ENCODE results near the gene TRIM38.
"Not testable (repeated sequence)": the region's sequence is repeated elsewhere in the genome, so short reads cannot be mapped to it uniquely, and the experiment has no call there.

The TRIM38 gene

DNA sequence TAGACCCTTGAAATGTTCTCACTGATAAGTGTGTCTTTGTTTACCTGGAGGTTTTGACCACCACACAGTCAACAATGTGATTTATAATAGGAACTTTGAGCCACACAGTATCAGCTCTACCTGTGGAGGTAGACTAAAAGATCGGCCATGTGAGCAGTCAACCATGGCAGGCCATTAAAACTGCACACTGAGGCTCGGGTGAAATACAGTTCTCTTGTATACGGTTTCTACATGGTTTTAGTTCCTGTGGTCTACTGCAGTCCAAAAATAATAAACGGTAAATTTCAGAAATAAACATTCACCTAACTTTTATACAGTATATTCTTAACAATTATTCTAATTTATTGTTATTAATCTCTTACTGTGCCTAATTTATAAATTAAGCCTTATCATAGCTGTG is 47.2 kb downstream of the TRIM38 start:
- Histone ChIP-seq H3K4me1 (ENCODE audit: insufficient read depth, low read length) (no peaks in the 10 kb centered on the region), H3K4me3 (ENCODE audit: low read length) (no peak overlapping the region), H2AFZ (ENCODE audit: low read depth, low read length) (no peak overlapping the region), H3K9me3 (ENCODE audit: low read length) (no peaks in the 10 kb centered on the region), H3K36me3 (ENCODE audit: insufficient read depth, low read length) (no peaks in the 10 kb centered on the region), H3K27me3 (ENCODE audit: insufficient read depth, low read length) (no peaks in the 10 kb centered on the region)

DNA sequence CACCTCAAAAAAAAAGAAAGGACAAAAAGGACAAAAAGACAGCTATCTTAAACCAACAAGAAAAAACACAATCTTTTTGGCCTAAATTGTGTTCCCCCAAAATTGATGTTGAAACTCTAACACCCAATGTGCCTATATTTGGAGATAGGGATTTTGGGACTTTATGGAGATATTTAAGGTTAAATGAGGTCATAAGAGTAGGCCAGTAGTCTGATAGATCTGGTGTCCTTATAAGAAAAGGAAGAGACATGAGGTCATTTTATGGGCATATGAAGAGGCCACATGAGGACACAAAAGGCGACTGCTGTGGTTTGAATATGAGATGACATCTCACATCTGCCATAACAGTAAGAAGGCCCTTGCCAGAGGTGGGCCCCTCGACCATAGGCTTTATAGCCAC is 49.5 kb downstream of the TRIM38 start:
- Histone ChIP-seq H3K9me3 (ENCODE audit: low read length) (no peaks in the 10 kb centered on the region), H3K36me3 (ENCODE audit: insufficient read depth, low read length) (no peaks in the 10 kb centered on the region), H3K27me3 (ENCODE audit: insufficient read depth, low read length) (no peaks in the 10 kb centered on the region), H3K4me1 (ENCODE audit: insufficient read depth, low read length) (no peaks in the 10 kb centered on the region), H3K4me3 (ENCODE audit: low read length) (no peak overlapping the region), H2AFZ (ENCODE audit: low read depth, low read length) (no peak overlapping the region)

DNA sequence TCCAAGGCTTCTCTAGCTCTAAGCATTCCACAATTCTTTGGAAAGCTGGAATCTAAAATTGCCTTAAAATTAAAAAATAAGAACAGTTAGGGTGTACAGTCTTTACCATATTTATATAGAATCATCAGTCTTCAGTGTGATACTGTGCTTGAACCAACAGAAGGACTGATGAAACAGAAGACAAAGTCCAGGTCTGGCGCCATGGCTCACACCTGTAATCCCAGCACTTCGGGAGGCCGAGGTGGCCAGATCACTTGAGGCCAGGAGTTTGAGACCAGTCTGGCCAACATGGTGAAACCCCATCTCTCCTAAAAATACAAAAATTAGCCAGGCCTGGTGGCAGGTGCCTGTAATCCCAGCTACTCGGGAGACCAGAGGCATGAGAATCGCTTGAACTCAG is 51.8 kb downstream of the TRIM38 start:
- not testable (repeated sequence) for H3K9me3 ChIP-seq (ENCODE audit: low read length); H3K4me1 ChIP-seq (ENCODE audit: insufficient read depth, low read length); H3K4me3 ChIP-seq (ENCODE audit: low read length)

DNA sequence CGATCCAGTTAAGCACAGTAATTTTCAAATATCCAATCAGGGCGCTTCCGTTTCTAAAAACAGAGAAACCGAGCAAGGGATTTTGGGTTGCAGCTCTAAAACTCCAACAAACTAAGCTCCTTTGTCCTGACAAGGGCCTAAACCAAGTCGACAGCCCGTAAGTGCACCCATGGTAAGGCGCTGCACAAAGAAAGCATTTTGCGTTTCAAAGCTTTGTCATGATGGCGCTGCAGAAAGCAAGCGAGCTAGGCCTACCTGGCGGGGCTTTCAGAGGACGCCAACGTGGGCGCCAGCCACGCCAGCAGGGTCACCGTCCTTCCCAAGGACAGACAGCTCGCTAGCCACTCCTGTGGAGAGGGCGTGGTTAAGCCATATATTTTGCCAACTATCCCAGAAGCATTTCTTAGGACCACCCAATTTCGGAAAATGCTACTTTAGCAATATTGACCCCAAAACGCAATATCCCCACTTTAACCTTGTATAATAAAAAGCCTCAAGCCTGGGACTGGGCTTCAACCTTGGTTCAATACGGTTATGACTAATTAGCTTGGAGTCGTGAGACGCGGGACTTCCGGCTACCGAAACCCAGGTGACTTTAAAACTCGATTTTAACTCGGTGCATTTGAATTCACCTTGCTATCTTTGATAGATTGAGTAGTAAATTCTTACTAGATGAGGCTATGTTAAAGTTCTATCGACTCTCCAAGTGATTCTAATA is 53.8 kb downstream of the TRIM38 start:
- Histone ChIP-seq H3K9me3 (ENCODE audit: low read length) (no peaks in the 10 kb centered on the region), H2AFZ (ENCODE audit: low read depth, low read length) (no peak overlapping the region), H3K27me3 (ENCODE audit: insufficient read depth, low read length) (no peaks in the 10 kb centered on the region), H3K4me1 (ENCODE audit: insufficient read depth, low read length) (no peaks in the 10 kb centered on the region), H3K4me3 (ENCODE audit: low read length) (no peak overlapping the region), H3K36me3 (ENCODE audit: insufficient read depth, low read length) (no peaks in the 10 kb centered on the region)

More for the DNA sequence above, 51.8 kb downstream of the TRIM38 start:
- not testable (repeated sequence) for H3K27me3 ChIP-seq (ENCODE audit: insufficient read depth, low read length); H3K36me3 ChIP-seq (ENCODE audit: insufficient read depth, low read length); H2AFZ ChIP-seq (ENCODE audit: low read depth, low read length)

DNA sequence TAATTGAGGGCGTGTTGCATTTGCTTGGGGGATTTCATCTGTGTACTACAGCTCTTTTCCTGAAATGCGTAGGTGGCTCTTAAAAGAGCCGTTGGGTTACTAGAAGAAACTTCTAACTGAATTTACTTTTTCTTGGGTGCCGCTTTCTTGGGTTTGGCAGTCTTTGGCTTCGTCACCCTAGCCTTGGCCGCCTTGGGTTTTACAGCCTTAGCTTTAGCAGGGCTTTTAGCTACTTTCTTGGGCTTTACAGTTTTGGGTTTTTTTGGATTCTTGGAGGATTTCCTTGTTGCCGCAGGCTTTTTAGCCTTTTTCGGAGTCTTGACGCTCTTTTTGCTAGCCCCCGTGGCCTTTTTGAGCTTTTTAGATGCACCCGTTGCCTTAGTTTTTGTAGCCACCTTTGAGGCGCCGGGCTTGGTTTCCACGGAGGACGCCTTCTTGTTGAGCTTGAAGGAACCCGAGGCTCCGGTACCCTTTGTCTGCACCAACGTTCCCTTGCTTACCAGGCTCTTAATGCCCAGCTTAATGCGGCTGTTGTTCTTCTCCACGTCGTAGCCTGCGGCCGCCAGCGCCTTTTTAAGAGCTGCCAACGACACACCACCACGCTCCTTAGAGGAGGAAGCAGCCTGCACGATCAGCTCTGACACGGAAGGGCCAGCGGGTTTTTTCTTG is 54.5 kb downstream of the TRIM38 start:
- Histone ChIP-seq H3K9me3 (ENCODE audit: low read length) (no peaks in the 10 kb centered on the region), H2AFZ (ENCODE audit: low read depth, low read length) (no peak overlapping the region), H3K27me3 (ENCODE audit: insufficient read depth, low read length) (no peaks in the 10 kb centered on the region), H3K36me3 (ENCODE audit: insufficient read depth, low read length) (no peaks in the 10 kb centered on the region), H3K4me1 (ENCODE audit: insufficient read depth, low read length) (no peaks in the 10 kb centered on the region), H3K4me3 (ENCODE audit: low read length) (no peak overlapping the region)

DNA sequence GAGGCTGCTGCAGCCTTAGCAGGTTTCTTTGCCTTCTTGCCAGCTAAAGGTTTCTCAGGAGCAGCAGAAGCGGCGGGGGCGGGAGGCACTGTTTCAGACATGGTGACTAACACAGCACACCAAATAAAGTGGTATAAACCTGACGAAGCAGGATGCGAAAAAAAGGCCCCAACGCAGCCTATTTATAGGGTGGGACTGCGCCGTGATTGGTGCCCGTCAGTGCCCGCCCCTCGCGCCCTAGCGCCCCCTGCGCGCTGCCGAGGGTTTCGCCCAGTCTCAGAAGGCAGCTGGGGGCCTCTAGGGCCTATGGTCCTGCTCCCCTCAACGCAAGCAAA is 55.0 kb downstream of the TRIM38 start:
- Histone ChIP-seq H3K27me3 (ENCODE audit: insufficient read depth, low read length) (no peaks in the 10 kb centered on the region), H3K36me3 (ENCODE audit: insufficient read depth, low read length) (no peaks in the 10 kb centered on the region), H3K9me3 (ENCODE audit: low read length) (no peaks in the 10 kb centered on the region), H3K4me3 (ENCODE audit: low read length) (no peak overlapping the region), H2AFZ (ENCODE audit: low read depth, low read length) (no peak overlapping the region), H3K4me1 (ENCODE audit: insufficient read depth, low read length) (no peaks in the 10 kb centered on the region)

DNA sequence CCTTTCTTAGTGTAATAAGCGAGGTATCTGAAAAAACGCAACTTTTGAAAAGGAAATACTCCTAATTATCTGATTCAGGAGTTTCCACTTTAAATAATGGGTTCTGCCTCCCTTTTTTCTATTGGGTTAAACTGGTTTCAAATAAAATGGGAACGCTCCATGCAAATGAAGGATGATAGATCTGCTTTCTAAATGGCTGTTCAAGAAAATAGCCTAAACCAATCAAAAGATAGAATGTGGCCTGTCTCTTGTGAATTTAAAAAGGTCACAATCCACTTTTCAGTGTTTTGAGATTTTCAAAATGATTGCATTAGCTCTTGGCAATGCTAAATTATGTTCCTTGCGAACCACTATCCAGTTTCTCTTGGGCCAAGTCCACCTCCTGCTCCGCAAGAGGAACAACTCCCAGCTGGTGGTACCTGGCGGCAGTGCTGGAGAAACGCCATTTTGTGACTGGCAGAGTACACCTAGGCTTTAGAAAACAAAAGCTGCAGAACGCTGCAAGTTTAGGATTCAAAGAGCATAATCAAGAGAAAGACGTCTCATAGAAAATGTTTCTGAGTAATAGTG is 56.7 kb downstream of the TRIM38 start:
- H3K9me3 ChIP-seq (ENCODE audit: low read length) = no peaks in the 10 kb centered on the region
- H3K36me3 ChIP-seq (ENCODE audit: insufficient read depth, low read length) = no peaks in the 10 kb centered on the region
- H3K27me3 ChIP-seq (ENCODE audit: insufficient read depth, low read length) = no peaks in the 10 kb centered on the region
- H2AFZ ChIP-seq (ENCODE audit: low read depth, low read length) = no peak overlapping the region
- H3K4me1 ChIP-seq (ENCODE audit: insufficient read depth, low read length) = peaks cover 3% of the 10 kb centered on the region
- no peak overlapping the region for H3K4me3 ChIP-seq (ENCODE audit: low read length)

DNA sequence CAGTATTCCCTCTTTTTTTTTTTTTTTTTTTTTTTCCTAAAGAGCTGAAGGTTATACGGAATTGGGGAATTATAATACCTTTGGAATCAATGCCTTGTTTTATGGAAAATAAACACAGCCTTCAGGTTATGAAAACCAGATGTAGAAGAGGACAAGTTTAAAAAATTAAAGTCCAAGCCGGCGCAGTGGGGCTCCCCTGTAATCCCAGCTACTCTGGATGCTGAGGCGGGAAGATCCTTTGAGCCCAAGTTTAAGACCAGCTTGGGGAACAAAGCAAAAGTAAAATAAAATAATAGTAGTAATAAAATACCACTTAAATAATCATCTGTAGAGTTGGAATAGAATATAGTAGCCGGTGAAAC is 57.3 kb downstream of the TRIM38 start:
- Histone ChIP-seq H3K4me1 (ENCODE audit: insufficient read depth, low read length) (peaks cover 8% of the 10 kb centered on the region), H3K27me3 (ENCODE audit: insufficient read depth, low read length) (no peaks in the 10 kb centered on the region), H3K4me3 (ENCODE audit: low read length) (peak overlapping the region; percentile 53), H2AFZ (ENCODE audit: low read depth, low read length) (no peak overlapping the region), H3K36me3 (ENCODE audit: insufficient read depth, low read length) (no peaks in the 10 kb centered on the region), H3K9me3 (ENCODE audit: low read length) (no peaks in the 10 kb centered on the region)

DNA sequence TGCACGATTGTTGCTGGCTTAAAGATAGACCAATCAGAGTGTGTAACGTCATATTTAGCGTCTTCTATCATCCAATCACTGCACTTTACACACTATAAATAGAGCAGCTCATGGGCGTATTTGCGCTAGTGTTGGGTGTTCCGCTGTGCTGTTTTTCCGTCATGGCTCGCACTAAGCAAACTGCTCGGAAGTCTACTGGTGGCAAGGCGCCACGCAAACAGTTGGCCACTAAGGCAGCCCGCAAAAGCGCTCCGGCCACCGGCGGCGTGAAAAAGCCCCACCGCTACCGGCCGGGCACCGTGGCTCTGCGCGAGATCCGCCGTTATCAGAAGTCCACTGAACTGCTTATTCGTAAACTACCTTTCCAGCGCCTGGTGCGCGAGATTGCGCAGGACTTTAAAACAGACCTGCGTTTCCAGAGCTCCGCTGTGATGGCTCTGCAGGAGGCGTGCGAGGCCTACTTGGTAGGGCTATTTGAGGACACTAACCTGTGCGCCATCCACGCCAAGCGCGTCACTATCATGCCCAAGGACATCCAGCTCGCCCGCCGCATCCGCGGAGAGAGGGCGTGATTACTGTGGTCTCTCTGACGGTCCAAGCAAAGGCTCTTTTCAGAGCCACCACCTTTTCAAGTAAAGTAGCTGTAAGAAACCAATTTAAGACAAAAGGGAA is 57.9 kb downstream of the TRIM38 start:
- Histone ChIP-seq H3K4me3 (ENCODE audit: low read length) (peak overlapping the region; percentile 53), H3K36me3 (ENCODE audit: insufficient read depth, low read length) (no peaks in the 10 kb centered on the region), H3K4me1 (ENCODE audit: insufficient read depth, low read length) (peaks cover 8% of the 10 kb centered on the region), H2AFZ (ENCODE audit: low read depth, low read length) (peak overlapping the region; percentile 19), H3K9me3 (ENCODE audit: low read length) (no peaks in the 10 kb centered on the region), H3K27me3 (ENCODE audit: insufficient read depth, low read length) (no peaks in the 10 kb centered on the region)

DNA sequence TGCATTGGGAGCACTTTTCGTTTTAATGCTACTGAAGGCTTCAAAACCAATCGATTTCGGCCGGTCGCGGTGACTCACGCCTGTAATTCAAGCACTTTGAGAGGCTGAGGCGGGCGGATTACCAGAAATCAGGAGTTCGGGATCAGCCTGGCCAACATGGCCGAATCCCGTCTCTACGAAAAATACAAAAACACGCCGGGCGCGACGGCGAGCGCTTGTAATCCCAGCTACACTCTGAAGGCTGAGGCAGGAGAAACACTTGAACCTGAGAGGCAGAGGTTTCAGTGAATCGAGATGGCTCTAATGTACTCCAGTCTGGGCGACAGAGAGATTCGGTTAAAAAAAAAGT is 58.4 kb downstream of the TRIM38 start:
- Histone ChIP-seq H3K4me3 (ENCODE audit: low read length) (peak overlapping the region; percentile 53), H3K4me1 (ENCODE audit: insufficient read depth, low read length) (peaks cover 12% of the 10 kb centered on the region), H3K27me3 (ENCODE audit: insufficient read depth, low read length) (no peaks in the 10 kb centered on the region), H3K9me3 (ENCODE audit: low read length) (no peaks in the 10 kb centered on the region), H2AFZ (ENCODE audit: low read depth, low read length) (peak overlapping the region; percentile 19), H3K36me3 (ENCODE audit: insufficient read depth, low read length) (no peaks in the 10 kb centered on the region)

DNA sequence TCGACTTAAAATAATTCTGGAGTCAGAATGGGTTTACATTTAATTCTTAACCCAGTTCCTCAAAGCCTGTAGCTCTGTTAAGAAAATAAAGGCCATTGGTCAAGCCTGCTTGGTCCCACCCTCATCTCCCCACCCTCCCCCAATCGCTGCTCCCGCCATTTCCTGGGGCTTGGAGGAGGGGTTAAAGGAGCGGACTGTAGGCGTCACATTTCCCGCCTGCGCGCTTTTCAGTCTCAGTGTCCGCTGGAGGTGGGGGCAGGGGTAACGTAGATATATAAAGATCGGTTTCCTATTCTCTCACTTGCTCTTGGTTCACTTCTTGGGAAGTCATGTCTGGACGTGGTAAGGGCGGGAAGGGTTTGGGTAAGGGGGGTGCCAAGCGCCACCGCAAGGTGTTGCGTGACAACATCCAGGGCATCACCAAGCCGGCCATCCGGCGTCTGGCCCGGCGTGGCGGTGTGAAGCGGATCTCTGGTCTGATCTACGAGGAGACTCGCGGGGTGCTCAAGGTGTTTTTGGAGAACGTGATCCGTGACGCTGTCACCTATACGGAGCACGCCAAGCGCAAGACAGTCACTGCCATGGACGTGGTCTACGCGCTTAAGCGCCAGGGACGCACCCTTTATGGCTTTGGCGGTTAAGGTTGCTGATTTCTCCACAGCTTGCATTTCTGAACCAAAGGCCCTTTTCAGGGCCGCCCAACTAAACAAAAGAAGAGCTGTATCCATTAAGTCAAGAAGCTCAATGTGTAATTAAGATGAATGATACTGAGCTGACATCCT is 58.9 kb downstream of the TRIM38 start:
- Histone ChIP-seq H3K4me1 (ENCODE audit: insufficient read depth, low read length) (peaks cover 17% of the 10 kb centered on the region), H3K36me3 (ENCODE audit: insufficient read depth, low read length) (no peaks in the 10 kb centered on the region), H3K9me3 (ENCODE audit: low read length) (no peaks in the 10 kb centered on the region), H3K4me3 (ENCODE audit: low read length) (peak overlapping the region; percentile 53), H2AFZ (ENCODE audit: low read depth, low read length) (peak overlapping the region; percentile 36), H3K27me3 (ENCODE audit: insufficient read depth, low read length) (no peaks in the 10 kb centered on the region)

DNA sequence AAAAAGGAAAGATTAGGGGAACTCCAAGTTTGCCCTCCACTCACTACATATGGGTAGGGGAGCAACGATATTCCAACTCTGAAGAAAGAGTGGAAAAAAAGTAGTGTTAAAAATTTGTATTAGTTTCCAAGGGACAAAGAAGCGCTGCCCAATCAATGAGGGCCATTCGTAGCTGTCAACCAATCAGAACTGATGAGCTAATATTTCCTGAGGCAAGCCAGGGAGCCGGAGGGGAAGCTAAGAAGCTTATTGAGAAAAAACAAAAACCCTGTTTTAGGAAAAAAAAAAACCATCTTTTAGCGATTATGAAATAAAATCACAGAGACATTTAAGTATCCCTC is 59.5 kb downstream of the TRIM38 start:
- Histone ChIP-seq H3K9me3 (ENCODE audit: low read length) (no peaks in the 10 kb centered on the region), H3K4me3 (ENCODE audit: low read length) (peak overlapping the region; percentile 53), H3K36me3 (ENCODE audit: insufficient read depth, low read length) (no peaks in the 10 kb centered on the region), H3K27me3 (ENCODE audit: insufficient read depth, low read length) (no peaks in the 10 kb centered on the region), H3K4me1 (ENCODE audit: insufficient read depth, low read length) (peaks cover 17% of the 10 kb centered on the region), H2AFZ (ENCODE audit: low read depth, low read length) (peak overlapping the region; percentile 36)

DNA sequence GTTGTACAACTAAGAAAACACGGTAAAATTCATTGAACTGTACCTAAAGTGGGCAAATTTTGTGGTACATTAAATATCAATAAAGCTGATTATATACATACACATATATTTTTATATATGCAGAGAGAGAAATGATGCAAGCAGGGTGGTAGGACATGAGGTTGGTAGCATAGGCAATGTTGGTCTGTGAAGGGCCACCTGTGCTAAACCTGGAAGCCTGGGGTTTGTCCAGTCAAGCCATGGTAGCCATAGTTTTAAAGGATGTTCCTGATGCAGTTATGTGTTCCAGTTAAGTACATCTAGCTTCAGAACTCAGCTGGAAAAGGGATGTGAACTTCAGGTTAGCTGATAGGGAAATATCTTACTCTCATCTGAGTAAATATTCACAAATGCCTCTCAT is 60.1 kb downstream of the TRIM38 start:
- Histone ChIP-seq H3K9me3 (ENCODE audit: low read length) (no peaks in the 10 kb centered on the region), H3K27me3 (ENCODE audit: insufficient read depth, low read length) (no peaks in the 10 kb centered on the region), H3K4me1 (ENCODE audit: insufficient read depth, low read length) (peaks cover 21% of the 10 kb centered on the region), H2AFZ (ENCODE audit: low read depth, low read length) (no peak overlapping the region), H3K4me3 (ENCODE audit: low read length) (peak overlapping the region; percentile 53), H3K36me3 (ENCODE audit: insufficient read depth, low read length) (no peaks in the 10 kb centered on the region)
